OCI-LY1 (cell line): ENCODE results near the gene CNTN5.

ENCODE experiments used
- H2AFZ ChIP-seq: fragments of 200-600 bp; sonication (generic), shearing (Covaris generic); 2 replicates; pipeline ENCODE4 v1.6.0; 2014; ENCODE audit warnings: antibody characterized with exemption, mild to moderate bottlenecking, low read length
- H3F3A ChIP-seq: fragments of 200-600 bp; sonication (generic), shearing (Covaris generic); 2 replicates; pipeline ENCODE4 v1.6.0; 2014; ENCODE audit warnings: mild to moderate bottlenecking, antibody characterized with exemption, low read length, moderate library complexity; ENCODE audit not compliant: insufficient read depth
- H3K27ac ChIP-seq: fragments of 200-600 bp; sonication (generic); 2 replicates; pipeline ENCODE4 v1.5.1; 2014; ENCODE audit warnings: low read length, mixed run types, mild to moderate bottlenecking, low read depth; ENCODE audit not compliant: poor library complexity, severe bottlenecking
- H3K27me3 ChIP-seq: fragments of 200-600 bp; sonication (generic); 2 replicates; pipeline ENCODE4 v1.6.0; 2014; ENCODE audit warnings: antibody characterized with exemption, mild to moderate bottlenecking, low read length, moderate library complexity; ENCODE audit not compliant: insufficient read depth
- H3K36me3 ChIP-seq: fragments of 200-600 bp; sonication (generic); 2 replicates; pipeline ENCODE4 v1.6.1; 2014; ENCODE audit warnings: mild to moderate bottlenecking, antibody characterized with exemption, low read length, moderate library complexity, mixed read lengths; ENCODE audit not compliant: insufficient read depth
- H3K4me1 ChIP-seq: fragments of 200-600 bp; sonication (generic); 2 replicates; pipeline ENCODE4 v1.5.1; 2014; ENCODE audit warnings: mild to moderate bottlenecking, low read length, moderate library complexity; ENCODE audit not compliant: insufficient read depth, severe bottlenecking
- H3K4me2 ChIP-seq: fragments of 200-600 bp; sonication (generic), shearing (Covaris generic); 2 replicates; pipeline ENCODE4 v1.6.1; 2014; ENCODE audit warnings: low read length
- H3K4me3 ChIP-seq: fragments of 200-600 bp; sonication (generic); 2 replicates; pipeline ENCODE4 v1.5.1; 2014; ENCODE audit warnings: low read length, low read depth, mild to moderate bottlenecking, mixed read lengths; ENCODE audit not compliant: poor library complexity, severe bottlenecking
- H3K79me2 ChIP-seq: fragments of 200-600 bp; shearing (Covaris generic); 2 replicates; pipeline ENCODE4 v1.6.1; 2016; ENCODE audit warnings: mixed run types, low read length, mixed read lengths; ENCODE audit not compliant: insufficient read depth
- H3K9ac ChIP-seq: fragments of 200-600 bp; sonication (generic), shearing (Covaris generic); 2 replicates; pipeline ENCODE4 v1.6.1; 2014; ENCODE audit warnings: mild to moderate bottlenecking, low read length, mixed read lengths
- H3K9me2 ChIP-seq: fragments of 200-600 bp; sonication (generic), shearing (Covaris generic); 2 replicates; pipeline ENCODE4 v1.6.1; 2014; ENCODE audit warnings: low read depth, mild to moderate bottlenecking, low read length, mixed read lengths
- H3K9me3 ChIP-seq: fragments of 200-600 bp; shearing (Covaris generic); 2 replicates; pipeline ENCODE4 v1.6.1; 2014; ENCODE audit warnings: low read length, mixed read lengths
- H4K20me1 ChIP-seq: fragments of 200-600 bp; sonication (generic), shearing (Covaris generic); 2 replicates; pipeline ENCODE4 v1.6.0; 2016; ENCODE audit warnings: mild to moderate bottlenecking, low read length; ENCODE audit not compliant: insufficient read depth
- CTCF ChIP-seq: fragments of 200-600 bp; sonication (generic), shearing (Covaris generic); IDR thresholded peaks from 2 replicates; pipeline ENCODE4 v1.5.1; 2017; ENCODE audit warnings: mild to moderate bottlenecking, antibody characterized with exemption, low read length, moderate library complexity, mixed read lengths
- EZH2 ChIP-seq: fragments of 200-600 bp; sonication (generic), shearing (Covaris generic); IDR thresholded peaks from 2 replicates; pipeline ENCODE4 v1.8.0; 2017; ENCODE audit warnings: borderline replicate concordance, mixed run types, mild to moderate bottlenecking, antibody characterized with exemption, low read length, moderate library complexity, mixed read lengths

Gene CNTN5

GRCh38 chr11:99352642-99353041 is 331.9 kb downstream of the CNTN5 start:
- no peak overlapping the region for H3K9ac ChIP-seq
- H3F3A ChIP-seq: no peaks in the 10 kb centered on the region
- H3K27ac ChIP-seq: no peak overlapping the region
- no peaks in the 10 kb centered on the region for H3K4me1 ChIP-seq
- TF ChIP-seq EZH2 (no peak), CTCF (no peak)
- H3K9me2 ChIP-seq: no peaks in the 10 kb centered on the region
- no peaks in the 10 kb centered on the region for H3K27me3 ChIP-seq
- H3K4me2 ChIP-seq: no peak overlapping the region
- H4K20me1 ChIP-seq: no peaks in the 10 kb centered on the region
- no peak overlapping the region for H2AFZ ChIP-seq
- no peak overlapping the region for H3K4me3 ChIP-seq
- no peaks in the 10 kb centered on the region for H3K79me2 ChIP-seq
- no peaks in the 10 kb centered on the region for H3K36me3 ChIP-seq
- no peaks in the 10 kb centered on the region for H3K9me3 ChIP-seq

- Histone ChIP-seq H4K20me1 (no peaks in the 10 kb centered on the region), H3K36me3 (no peaks in the 10 kb centered on the region), H3K4me2 (no peak overlapping the region), H3F3A (no peaks in the 10 kb centered on the region), H3K27ac (no peak overlapping the region), H3K9me2 (no peaks in the 10 kb centered on the region), H3K27me3 (no peaks in the 10 kb centered on the region), H3K9ac (no peak overlapping the region), H3K4me1 (no peaks in the 10 kb centered on the region), H3K4me3 (no peak overlapping the region), H3K9me3 (no peaks in the 10 kb centered on the region), H2AFZ (no peak overlapping the region), H3K79me2 (no peaks in the 10 kb centered on the region)
- TF ChIP-seq CTCF (no peak), EZH2 (no peak)
Measured at GRCh38 chr11:99366546-99366945, 345.8 kb downstream of the CNTN5 start.

GRCh38 chr11:99368583-99368982 is 347.8 kb downstream of the CNTN5 start:
- H3K4me1 ChIP-seq: no peaks in the 10 kb centered on the region

More at GRCh38 chr11:99368583-99368982, 347.8 kb downstream of the CNTN5 start:
- Histone ChIP-seq H3K9ac (no peak overlapping the region), H3K4me3 (no peak overlapping the region), H3K9me2 (no peaks in the 10 kb centered on the region), H3K9me3 (no peaks in the 10 kb centered on the region), H3F3A (no peaks in the 10 kb centered on the region), H3K27ac (no peak overlapping the region), H3K27me3 (no peaks in the 10 kb centered on the region), H3K79me2 (no peaks in the 10 kb centered on the region), H2AFZ (no peak overlapping the region), H4K20me1 (no peaks in the 10 kb centered on the region), H3K4me2 (no peak overlapping the region), H3K36me3 (no peaks in the 10 kb centered on the region)
- TF ChIP-seq EZH2 (no peak), CTCF (no peak)
